Germinal center (tissue), 1 donor: ENCODE results near the gene TRABD2B.

ENCODE experiments used
- DNase-seq: peaks from one replicate; pipeline ENCODE4 v3.0.0; 2012; ENCODE audit warnings: mixed read lengths, low spot score

The TRABD2B gene

GRCh38 chr1:47992720-47993415, 4.3 kb downstream of the TRABD2B start:
- no peak for DNase-seq

- no peak for DNase-seq
Measured at GRCh38 chr1:47991673-47992072, 5.5 kb downstream of the TRABD2B start.

GRCh38 chr1:47991187-47991586, 6.0 kb downstream of the TRABD2B start:
- no peak for DNase-seq

- no peak for DNase-seq
Measured at GRCh38 chr1:47990286-47990685, 6.9 kb downstream of the TRABD2B start.

GRCh38 chr1:47987601-47988000, 9.6 kb downstream of the TRABD2B start:
- DNase-seq = no peak

GRCh38 chr1:47986761-47987200, 10.4 kb downstream of the TRABD2B start:
- no peak for DNase-seq

- no peak for DNase-seq
Measured at GRCh38 chr1:47985018-47985417, 12.2 kb downstream of the TRABD2B start.

GRCh38 chr1:47984175-47984789, 12.9 kb downstream of the TRABD2B start:
- DNase-seq = no peak

GRCh38 chr1:47983691-47984090, 13.5 kb downstream of the TRABD2B start:
- DNase-seq = no peak

- no peak for DNase-seq
Measured at GRCh38 chr1:47981667-47982350, 15.4 kb downstream of the TRABD2B start.

GRCh38 chr1:47980501-47980900, 16.7 kb downstream of the TRABD2B start:
- DNase-seq = no peak

GRCh38 chr1:47979724-47980123, 17.5 kb downstream of the TRABD2B start:
- DNase-seq = no peak

- no peak for DNase-seq
Measured at GRCh38 chr1:47978486-47978885, 18.7 kb downstream of the TRABD2B start.

GRCh38 chr1:47976728-47977127, 20.5 kb downstream of the TRABD2B start:
- no peak for DNase-seq

- DNase-seq = no peak
Measured at GRCh38 chr1:47976267-47976666, 20.9 kb downstream of the TRABD2B start.

GRCh38 chr1:47975302-47975921, 21.8 kb downstream of the TRABD2B start:
- DNase-seq = no peak

- no peak for DNase-seq
Measured at GRCh38 chr1:47972864-47973432, 24.2 kb downstream of the TRABD2B start.

- DNase-seq = no peak
Measured at GRCh38 chr1:47971385-47972160, 25.6 kb downstream of the TRABD2B start.

- DNase-seq = no peak
Measured at GRCh38 chr1:47970882-47971281, 26.3 kb downstream of the TRABD2B start.

GRCh38 chr1:47969478-47969877, 27.7 kb downstream of the TRABD2B start:
- DNase-seq = no peak

GRCh38 chr1:47968556-47968888, 28.7 kb downstream of the TRABD2B start:
- DNase-seq = no peak
